GM21528 (cell line): ENCODE results near the gene RHOF.

Experiments used
- ATAC-seq: cut with Tn5 transposase; IDR thresholded peaks from one replicate; pipeline ENCODE4 v1.9.1; 2021; ENCODE audit warnings: mild to moderate bottlenecking, moderate library complexity; ENCODE audit not compliant: unreplicated experiment, low FRiP score

RHOF gene

GRCh38 chr12:121820056-121820455 lies 26.6 kb upstream of the RHOF start:
- no peak for ATAC-seq

GRCh38 chr12:121819212-121819949 lies 25.9 kb upstream of the RHOF start:
- ATAC-seq: no peak

DNA sequence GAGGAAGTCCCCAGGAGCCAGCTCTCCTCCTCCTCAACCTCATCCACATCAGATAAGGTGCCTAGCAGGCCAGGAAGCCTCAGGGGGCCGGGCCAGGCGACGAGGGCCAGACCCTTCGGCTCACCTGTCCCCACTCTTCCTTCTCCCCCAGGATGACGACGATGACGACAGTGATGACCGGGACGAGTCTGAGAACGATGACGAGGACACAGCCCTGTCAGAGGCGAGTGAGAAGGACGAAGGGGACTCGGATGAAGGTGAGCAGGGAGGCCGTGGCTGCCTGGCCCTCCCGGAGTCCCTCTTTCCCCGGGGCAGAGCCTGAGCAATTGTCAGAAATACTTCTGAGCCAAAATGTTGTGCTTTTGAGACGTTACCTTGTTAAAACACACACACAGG lies 24.2 kb upstream of the RHOF start:
- ATAC-seq: no peak

GRCh38 chr12:121816925-121817647 lies 23.6 kb upstream of the RHOF start:
- ATAC-seq: no peak

DNA sequence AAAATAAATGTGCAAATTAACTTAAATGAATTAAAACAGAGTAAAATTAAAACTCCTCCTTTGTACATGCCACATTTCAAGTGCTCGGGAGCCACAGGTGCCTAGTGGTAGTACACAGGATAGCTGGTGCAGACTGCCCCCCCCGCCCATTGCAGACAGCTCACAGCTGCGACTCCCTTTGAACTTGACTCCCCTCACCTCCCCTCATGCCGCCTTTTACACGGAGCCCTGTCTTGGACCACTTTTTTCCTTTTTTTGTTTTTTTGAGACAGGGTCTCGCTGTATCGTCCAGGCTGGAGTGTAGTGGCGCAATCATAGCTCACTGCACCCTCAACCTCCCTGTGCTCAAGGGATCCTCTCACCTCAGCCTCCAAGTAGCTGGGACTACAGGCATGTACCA lies 21.8 kb upstream of the RHOF start:
- no peak for ATAC-seq

GRCh38 chr12:121814429-121815119 lies 21.1 kb upstream of the RHOF start:
- no peak for ATAC-seq

DNA sequence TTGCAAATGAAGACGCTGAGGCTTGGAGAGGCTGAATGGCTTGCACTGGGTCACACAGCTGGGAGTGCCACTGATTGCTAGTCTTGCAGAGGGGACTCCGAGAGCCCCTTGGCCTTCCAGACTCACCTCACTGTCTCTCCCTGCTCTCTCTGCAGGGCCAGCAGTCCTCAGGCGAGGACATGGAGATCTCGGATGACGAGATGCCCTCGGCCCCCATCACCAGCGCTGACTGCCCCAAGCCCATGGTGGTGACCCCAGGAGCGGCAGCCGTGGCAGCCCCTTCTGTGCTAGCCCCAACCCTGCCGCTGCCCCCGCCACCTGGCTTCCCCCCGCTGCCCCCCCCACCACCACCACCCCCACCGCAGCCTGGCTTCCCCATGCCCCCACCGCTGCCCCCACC lies 20.5 kb upstream of the RHOF start:
- ATAC-seq: no peak

- no peak for ATAC-seq
Measured at GRCh38 chr12:121812921-121813896, 19.7 kb upstream of the RHOF start.

DNA sequence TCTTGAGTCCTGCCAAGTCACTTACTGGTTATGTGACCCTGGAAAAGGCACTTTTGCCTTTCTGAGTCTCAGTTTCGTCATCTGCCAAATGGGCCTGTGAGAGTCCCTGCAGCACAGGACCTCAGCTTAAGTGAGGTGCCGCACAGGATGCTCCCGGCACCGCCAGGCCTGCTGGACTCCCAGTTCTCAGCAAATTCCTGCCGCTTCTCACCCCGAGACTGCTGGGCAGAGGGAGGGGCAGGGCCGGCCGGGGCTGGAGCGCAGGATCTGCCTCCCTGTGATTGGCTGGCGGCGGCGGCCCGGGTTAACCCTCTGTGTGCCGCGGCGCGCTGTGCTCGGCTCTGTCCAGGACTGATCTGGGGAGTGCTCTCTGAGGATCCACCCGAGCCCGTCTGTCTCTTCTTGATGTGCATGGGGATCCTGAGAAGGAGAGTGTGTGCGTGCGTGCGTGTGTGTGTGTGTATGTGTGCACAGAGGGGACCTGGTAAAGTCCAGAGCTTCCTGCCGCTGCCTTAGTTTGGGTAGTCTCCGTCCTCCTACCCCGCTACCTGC lies 18.9 kb upstream of the RHOF start:
- no peak for ATAC-seq

- ATAC-seq: peak; percentile 66
Measured at GRCh38 chr12:121811434-121812319, 18.2 kb upstream of the RHOF start.

DNA sequence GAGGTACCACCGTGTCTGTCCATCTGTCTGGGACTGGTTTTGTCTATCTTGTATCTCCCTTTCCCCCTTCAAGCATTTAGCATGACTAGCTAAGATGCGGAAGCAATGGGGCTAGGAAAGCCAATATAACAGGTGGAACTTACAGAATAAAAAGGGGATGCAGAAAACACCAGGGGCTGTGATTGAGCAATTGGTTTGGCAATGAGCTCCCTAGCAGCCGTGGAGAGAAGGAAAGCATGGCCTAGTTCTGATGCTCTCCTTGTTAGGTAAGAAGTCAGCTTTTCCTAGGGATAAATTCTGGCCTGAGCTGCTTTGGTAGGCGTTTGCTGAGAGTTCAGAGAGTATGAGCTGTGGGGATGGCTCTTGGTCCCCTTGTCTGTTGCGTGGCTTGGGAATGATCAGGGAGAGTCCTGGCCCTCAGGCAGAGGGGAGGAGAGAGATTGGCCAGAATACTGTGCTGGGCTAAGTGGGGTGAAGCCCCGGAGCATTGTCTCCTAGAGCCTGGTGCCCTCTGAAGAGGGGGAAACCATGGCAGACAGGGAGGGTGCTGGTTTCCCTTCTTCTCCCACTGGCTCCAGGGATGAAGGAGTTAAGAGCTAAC lies 17.4 kb upstream of the RHOF start:
- no peak for ATAC-seq

- no peak for ATAC-seq
Measured at GRCh38 chr12:121810234-121810817, 16.8 kb upstream of the RHOF start.

DNA sequence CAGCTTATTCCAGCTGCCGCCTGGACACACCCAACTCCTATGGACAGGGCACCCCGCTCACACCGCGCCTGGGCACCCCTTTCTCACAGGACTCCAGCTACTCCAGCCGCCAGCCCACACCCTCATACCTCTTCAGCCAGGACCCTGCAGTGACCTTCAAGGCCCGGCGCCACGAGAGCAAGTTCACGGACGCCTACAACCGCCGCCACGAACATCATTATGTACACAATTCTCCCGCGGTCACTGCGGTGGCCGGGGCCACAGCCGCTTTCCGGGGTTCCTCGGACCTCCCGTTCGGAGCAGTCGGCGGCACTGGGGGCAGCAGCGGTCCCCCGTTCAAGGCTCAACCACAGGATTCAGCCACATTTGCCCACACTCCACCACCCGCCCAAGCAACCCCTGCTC lies 16.2 kb upstream of the RHOF start:
- ATAC-seq: no peak

DNA sequence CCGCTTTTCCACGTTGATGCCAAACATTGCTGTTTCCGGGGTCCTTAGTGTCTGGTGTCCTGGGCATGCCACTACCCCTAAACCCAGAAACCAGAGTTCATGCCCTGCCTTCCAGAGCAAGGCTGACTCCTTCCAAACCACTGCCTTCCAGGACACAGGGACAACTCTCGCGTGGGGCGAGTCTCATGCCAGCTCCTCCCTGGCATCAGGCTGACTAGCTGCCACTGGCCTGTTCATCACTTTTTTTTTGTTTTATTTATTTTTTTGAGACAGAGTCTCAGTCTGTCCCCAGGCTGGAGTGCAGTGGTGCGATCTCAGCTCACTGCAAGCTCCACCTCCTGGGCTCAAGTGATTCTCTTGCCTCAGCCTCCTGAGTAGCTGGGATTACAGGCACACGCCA lies 15.1 kb upstream of the RHOF start:
- ATAC-seq: no peak

DNA sequence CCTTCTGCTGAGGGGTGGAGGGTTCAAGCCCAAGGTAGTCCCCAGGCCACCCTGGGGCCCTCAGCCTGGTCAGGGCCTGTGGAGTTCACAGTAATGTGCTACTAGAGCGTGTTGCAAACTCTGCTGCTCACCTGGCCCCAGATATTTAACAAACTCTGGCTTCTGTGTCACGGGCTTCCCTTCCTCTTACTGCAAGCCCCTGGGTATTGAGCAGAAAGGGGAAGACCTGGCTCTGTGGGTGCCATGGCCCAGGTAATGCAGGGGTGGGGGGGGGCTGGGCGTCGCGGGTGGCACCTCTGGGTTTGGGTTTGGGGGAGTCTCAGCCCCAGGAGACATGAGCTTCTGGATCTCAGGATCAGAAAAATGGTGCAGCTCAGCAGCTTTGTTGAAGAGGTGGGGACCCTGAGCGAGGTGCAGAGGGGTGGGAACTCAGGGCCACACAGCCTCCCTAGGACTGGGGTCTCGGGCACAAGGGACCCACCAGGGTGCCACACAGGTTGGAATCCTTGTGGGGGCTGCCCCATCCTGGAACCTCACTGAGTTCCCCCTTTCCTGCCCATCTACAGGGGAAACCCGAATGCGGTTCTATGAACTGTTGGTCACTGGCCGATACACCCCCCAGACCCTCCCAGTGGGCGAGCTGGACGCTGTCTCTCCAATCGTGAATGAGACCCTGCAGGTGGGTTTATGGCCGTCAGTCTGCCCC lies 14.3 kb upstream of the RHOF start:
- ATAC-seq: no peak

DNA sequence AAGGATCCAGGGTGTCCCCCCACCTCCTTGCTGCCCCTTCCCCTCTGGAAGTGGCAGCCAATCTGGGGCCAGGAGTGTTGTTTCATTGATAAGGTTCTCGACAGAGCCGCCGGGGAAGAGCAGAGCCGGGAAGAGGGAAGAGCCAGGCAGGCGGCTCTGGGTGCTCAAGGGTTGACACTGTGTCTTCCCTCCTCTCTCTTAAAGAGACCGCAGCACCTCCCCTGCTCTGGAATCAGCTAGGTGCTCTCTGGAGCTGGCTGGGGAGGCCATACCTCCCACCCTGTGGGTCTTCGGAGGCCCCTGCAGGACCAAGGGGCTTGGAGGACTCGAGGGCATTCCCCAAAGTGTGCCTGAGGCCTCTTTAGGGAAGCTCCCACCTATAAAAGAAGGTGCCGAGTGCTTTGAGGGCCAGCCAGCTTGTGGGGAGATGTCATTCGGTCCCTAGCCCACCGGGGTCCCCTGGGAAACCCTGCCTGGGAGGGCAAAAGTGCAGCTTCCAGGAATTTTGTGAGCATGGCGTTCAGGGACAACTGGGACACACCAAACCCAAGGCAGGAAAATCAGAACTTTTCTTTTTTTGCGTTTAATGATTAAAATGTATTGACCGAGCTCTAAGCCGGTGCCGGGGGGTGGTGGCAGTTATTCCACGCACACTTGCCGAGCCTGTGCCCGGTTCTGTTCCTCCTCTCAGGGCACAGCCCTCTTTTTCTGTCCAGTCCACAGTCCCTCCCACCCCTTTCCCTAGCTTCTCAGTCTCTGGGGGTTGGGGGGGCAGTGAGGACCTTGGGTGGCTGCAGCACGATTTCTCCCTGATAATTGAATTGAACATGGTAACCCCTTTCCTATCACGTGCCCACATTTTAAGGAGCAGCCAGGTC lies 13.3 kb upstream of the RHOF start:
- ATAC-seq: no peak

DNA sequence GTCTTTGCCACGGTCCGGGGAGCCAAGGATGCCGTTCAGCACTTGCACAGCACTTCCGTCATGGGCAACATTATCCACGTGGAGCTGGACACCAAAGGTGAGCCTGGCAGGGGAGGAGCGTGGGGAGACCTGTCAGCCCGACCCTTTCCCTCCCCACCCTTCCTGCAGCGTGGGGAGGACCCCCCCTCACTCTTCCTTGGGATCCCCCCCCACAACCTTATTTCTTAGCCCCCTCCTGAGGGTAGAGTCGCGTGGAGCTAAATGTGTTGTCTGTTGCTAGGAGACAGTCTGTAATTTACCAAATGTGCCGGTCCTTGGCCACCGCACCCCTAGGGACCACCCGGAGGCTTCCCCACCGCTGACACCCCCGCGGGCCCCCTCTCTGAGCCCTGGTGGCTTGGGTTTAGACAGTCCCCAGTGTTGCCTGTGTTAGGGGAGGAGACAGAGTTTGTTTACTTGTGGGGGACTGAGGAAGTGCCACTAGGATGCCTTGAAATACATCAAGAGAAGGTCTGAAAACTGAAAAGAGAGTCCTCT lies 12.6 kb upstream of the RHOF start:
- ATAC-seq: no peak
